GM23338 (cell line): ENCODE data around the gene DOCK1. TPM values are rescaled to one million over a fixed set of nuclear protein-coding genes. Genes with fewer than 3 reads are reported as not detected.

Source experiments
- ATAC-seq: fragments of 200-7000 bp; cut with Tn5 transposase; 3 replicates; pipeline ENCODE4 v1.9.1; 2020
- DNase-seq: peaks from one replicate; pipeline ENCODE4 v3.0.0-alpha.2; 2015; ENCODE audit warnings: low spot score
- H2AFZ ChIP-seq: fragments of 200-600 bp; sonication (generic); 2 replicates; pipeline ENCODE4 v1.8.0; 2016; ENCODE audit warnings: antibody characterized with exemption, mild to moderate bottlenecking, moderate library complexity
- H3F3A ChIP-seq: fragments of 200-600 bp; sonication (generic); replicated peaks from 2 replicates; pipeline ENCODE4 v1.8.0; 2017; ENCODE audit warnings: antibody characterized with exemption, mixed run types, low read depth
- H3K27ac ChIP-seq: fragments of 200-600 bp; sonication (generic); 2 replicates; pipeline ENCODE4 v1.6.1; 2016; ENCODE audit warnings: low read depth
- H3K27me3 ChIP-seq: fragments of 200-600 bp; sonication (generic); 2 replicates; pipeline ENCODE4 v1.8.0; 2016; ENCODE audit warnings: mild to moderate bottlenecking, mixed run types, moderate library complexity; ENCODE audit not compliant: insufficient read depth
- H3K36me3 ChIP-seq: fragments of 200-600 bp; sonication (generic); 2 replicates; pipeline ENCODE4 v1.8.0; 2016; ENCODE audit warnings: mild to moderate bottlenecking; ENCODE audit not compliant: insufficient read depth
- H3K4me1 ChIP-seq: fragments of 200-600 bp; sonication (generic); 2 replicates; pipeline ENCODE4 v1.8.0; 2016; ENCODE audit warnings: mild to moderate bottlenecking, moderate library complexity; ENCODE audit not compliant: insufficient read depth
- H3K4me2 ChIP-seq: fragments of 200-600 bp; sonication (generic); 2 replicates; pipeline ENCODE4 v1.7.1; 2017; ENCODE audit warnings: mixed run types
- H3K4me3 ChIP-seq: fragments of 200-600 bp; sonication (generic); 2 replicates; pipeline ENCODE4 v1.6.1; 2016; ENCODE audit warnings: mixed run types
- H3K79me2 ChIP-seq: fragments of 200-600 bp; sonication (generic); replicated peaks from 2 replicates; pipeline ENCODE4 v1.8.0; 2017; ENCODE audit warnings: mild to moderate bottlenecking; ENCODE audit not compliant: insufficient read depth
- H3K9me2 ChIP-seq: fragments of 200-600 bp; sonication (generic); 2 replicates; pipeline ENCODE4 v1.8.0; 2017; ENCODE audit not compliant: insufficient read depth
- H4K20me1 ChIP-seq: fragments of 200-600 bp; sonication (generic); replicated peaks from 2 replicates; pipeline ENCODE4 v1.8.0; 2017; ENCODE audit warnings: mild to moderate bottlenecking; ENCODE audit not compliant: insufficient read depth
- H3K27ac Mint-ChIP-seq: 2 replicates; pipeline ENCODE4 v1.8.0; 2020; ENCODE audit warnings: inconsistent platforms, mild to moderate bottlenecking, moderate library complexity, mixed read lengths
- H3K27me3 Mint-ChIP-seq: 3 replicates; pipeline ENCODE4 v1.8.0; 2022; ENCODE audit warnings: low read depth, mild to moderate bottlenecking, moderate library complexity, mixed read lengths, inconsistent platforms; ENCODE audit not compliant: insufficient read depth, poor library complexity
- H3K36me3 Mint-ChIP-seq: 3 replicates; pipeline ENCODE4 v1.8.0; 2021; ENCODE audit warnings: low read depth, mild to moderate bottlenecking, inconsistent platforms, moderate library complexity, mixed read lengths
- H3K4me1 Mint-ChIP-seq: 3 replicates; pipeline ENCODE4 v1.8.0; 2020; ENCODE audit warnings: mild to moderate bottlenecking, inconsistent platforms, mixed read lengths
- H3K4me3 Mint-ChIP-seq: 3 replicates; pipeline ENCODE4 v1.8.0; 2021; ENCODE audit warnings: moderate library complexity, mild to moderate bottlenecking, inconsistent platforms, mixed read lengths
- H3K9me3 Mint-ChIP-seq: 3 replicates; pipeline ENCODE4 v1.8.0; 2020; ENCODE audit warnings: moderate library complexity, mild to moderate bottlenecking, inconsistent platforms, mixed read lengths
- CREB1 ChIP-seq: fragments of 250-450 bp; sonication (Bioruptor Pico); IDR thresholded peaks from 2 replicates; pipeline ENCODE4 v1.5.0; 2020; ENCODE audit warnings: low read depth, mild to moderate bottlenecking, moderate library complexity
- EZH2 ChIP-seq: fragments of 200-600 bp; sonication (generic); IDR thresholded peaks from one replicate; pipeline ENCODE4 v1.8.0; 2017; ENCODE audit warnings: antibody characterized with exemption, mild to moderate bottlenecking, low read depth; ENCODE audit not compliant: unreplicated experiment
- EZH2phosphoT487 ChIP-seq: fragments of 200-600 bp; sonication (generic); IDR thresholded peaks from one replicate; pipeline ENCODE4 v1.8.1; 2018; ENCODE audit warnings: antibody characterized with exemption; ENCODE audit not compliant: unreplicated experiment
- JUNB ChIP-seq: IDR thresholded peaks from one replicate; pipeline ENCODE4 v1.6.1; 2016; ENCODE audit warnings: antibody characterized with exemption; ENCODE audit not compliant: unreplicated experiment
- NANOG ChIP-seq: IDR thresholded peaks from 2 replicates; pipeline ENCODE4 v1.6.1; 2016; ENCODE audit warnings: antibody characterized with exemption, borderline replicate concordance
- POLR2AphosphoS5 ChIP-seq: IDR thresholded peaks from 2 replicates; pipeline ENCODE4 v1.6.1; 2016; ENCODE audit warnings: antibody characterized with exemption, low read depth
- REST ChIP-seq: IDR thresholded peaks from one replicate; pipeline ENCODE4 v1.6.1; 2018; ENCODE audit warnings: antibody characterized with exemption; ENCODE audit not compliant: unreplicated experiment
- STAT1 ChIP-seq: IDR thresholded peaks from one replicate; pipeline ENCODE4 v1.6.1; 2016; ENCODE audit warnings: antibody characterized with exemption; ENCODE audit not compliant: unreplicated experiment
- ZNF114 ChIP-seq: fragments of 250-450 bp; sonication (Bioruptor Pico); IDR thresholded peaks from 2 replicates; pipeline ENCODE4 v1.5.0; 2020; ENCODE audit warnings: mild to moderate bottlenecking, moderate library complexity
- ZNF331 ChIP-seq: fragments of 250-450 bp; sonication (Bioruptor Pico); IDR thresholded peaks from 2 replicates; pipeline ENCODE4 v1.5.0; 2020; ENCODE audit warnings: low read depth, mild to moderate bottlenecking, moderate library complexity
- polyA plus RNA-seq: library from polyadenylated mRNA; unstranded; fragments of >200 nt; fragmentation: Nextera tagmentation; extraction: Ambion mirVana; gene quantifications from 2 replicates; pipeline ENCODE4 v1.2.1, GENCODE V29; 2016
- total RNA-seq: library from RNA; depleted of rRNA; stranded (reverse); fragments of >200 nt; shearing (Covaris generic); gene quantifications from 2 replicates; pipeline ENCODE4 v1.2.3, GENCODE V29; 2014
- TF ChIP-seq, protein P1 (sequence below): IDR thresholded peaks from 2 replicates; pipeline ENCODE4 v1.6.1; 2016; ENCODE audit warnings: antibody characterized with exemption
- TF ChIP-seq, protein P2 (sequence below): fragments of 250-450 bp; sonication (Bioruptor Pico); IDR thresholded peaks from 2 replicates; pipeline ENCODE4 v1.5.0; 2020; ENCODE audit warnings: mild to moderate bottlenecking, moderate library complexity

The DOCK1 gene
- total and polyA plus RNA-seq, 2 experiments from 2014 or later, result 13.2 to 55.3 TPM

DNA sequence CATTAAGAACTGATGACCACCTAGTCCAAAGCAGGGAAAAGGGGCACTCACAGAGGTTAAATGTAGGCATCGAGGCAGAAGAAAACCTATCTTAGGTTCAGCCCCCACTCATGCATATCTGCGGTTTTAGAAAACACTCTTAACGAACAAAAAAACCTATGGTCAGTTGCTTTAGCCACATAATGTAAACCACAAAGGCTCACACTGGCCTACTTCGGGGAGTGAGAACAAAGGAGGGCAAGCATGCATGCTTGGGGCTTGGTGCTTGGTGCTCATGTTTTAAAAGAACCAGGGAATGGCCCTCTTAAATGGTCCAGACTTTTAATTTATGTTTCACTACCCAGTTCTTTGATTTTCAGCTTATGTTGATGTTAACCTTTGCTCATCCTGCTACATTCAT is 276.9 kb downstream of the DOCK1 start (continued):
- TF ChIP-seq REST (no peak), JUNB (no peak), ZNF114 (CRISPR knock-in tag) (no peak), CREB1 (CRISPR knock-in tag) (no peak)

DNA sequence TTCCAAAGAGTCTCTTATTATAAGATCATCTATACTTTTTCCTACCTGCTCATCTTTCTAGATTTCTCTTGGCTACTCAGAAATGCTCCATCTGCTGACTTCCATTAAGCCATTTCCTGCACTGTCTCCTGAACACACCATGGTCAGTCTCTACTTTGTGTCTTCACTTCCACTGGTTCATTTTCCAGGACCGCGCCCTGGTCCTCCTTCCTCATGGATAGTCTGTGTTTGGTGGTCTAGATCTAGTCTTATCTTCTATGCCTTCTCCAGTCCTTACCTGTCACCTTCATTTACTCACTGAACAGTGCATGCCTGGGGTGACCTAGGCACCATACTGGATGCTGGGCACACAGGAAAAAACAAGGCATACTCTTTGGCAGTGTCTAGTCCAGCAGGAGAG is 279.4 kb downstream of the DOCK1 start:
- no peaks in the 10 kb centered on the region for H3K9me3 Mint-ChIP-seq
- Histone ChIP-seq H3F3A (no peaks in the 10 kb centered on the region), H3K4me2 (no peak overlapping the region), H3K4me1 (no peaks in the 10 kb centered on the region), H3K27ac (no peak overlapping the region), H3K4me3 (no peak overlapping the region), H3K27me3 (no peaks in the 10 kb centered on the region), H3K9me2 (peaks cover 11% of the 10 kb centered on the region; the same call in 1 of the 2 replicates), H2AFZ (no peak overlapping the region), H4K20me1 (no peaks in the 10 kb centered on the region; the same call in 1 of the 2 replicates), H3K36me3 (no peaks in the 10 kb centered on the region), H3K79me2 (no peaks in the 10 kb centered on the region)
- peaks cover 2% of the 10 kb centered on the region; the same call in 2 of the 3 replicates for H3K36me3 Mint-ChIP-seq
- no peak for DNase-seq
- H3K27ac Mint-ChIP-seq, result no peak overlapping the region
- peaks cover 4% of the 10 kb centered on the region for H3K4me1 Mint-ChIP-seq
- TF ChIP-seq STAT1, result no peak
- no peak for TF ChIP-seq POLR2AphosphoS5
- TF ChIP-seq ZNF114 (CRISPR knock-in tag), result no peak
- TF ChIP-seq, protein P1, sequence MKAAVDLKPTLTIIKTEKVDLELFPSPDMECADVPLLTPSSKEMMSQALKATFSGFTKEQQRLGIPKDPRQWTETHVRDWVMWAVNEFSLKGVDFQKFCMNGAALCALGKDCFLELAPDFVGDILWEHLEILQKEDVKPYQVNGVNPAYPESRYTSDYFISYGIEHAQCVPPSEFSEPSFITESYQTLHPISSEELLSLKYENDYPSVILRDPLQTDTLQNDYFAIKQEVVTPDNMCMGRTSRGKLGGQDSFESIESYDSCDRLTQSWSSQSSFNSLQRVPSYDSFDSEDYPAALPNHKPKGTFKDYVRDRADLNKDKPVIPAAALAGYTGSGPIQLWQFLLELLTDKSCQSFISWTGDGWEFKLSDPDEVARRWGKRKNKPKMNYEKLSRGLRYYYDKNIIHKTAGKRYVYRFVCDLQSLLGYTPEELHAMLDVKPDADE, result no peak
- TF ChIP-seq CREB1 (CRISPR knock-in tag), result no peak
- TF ChIP-seq, protein P2, sequence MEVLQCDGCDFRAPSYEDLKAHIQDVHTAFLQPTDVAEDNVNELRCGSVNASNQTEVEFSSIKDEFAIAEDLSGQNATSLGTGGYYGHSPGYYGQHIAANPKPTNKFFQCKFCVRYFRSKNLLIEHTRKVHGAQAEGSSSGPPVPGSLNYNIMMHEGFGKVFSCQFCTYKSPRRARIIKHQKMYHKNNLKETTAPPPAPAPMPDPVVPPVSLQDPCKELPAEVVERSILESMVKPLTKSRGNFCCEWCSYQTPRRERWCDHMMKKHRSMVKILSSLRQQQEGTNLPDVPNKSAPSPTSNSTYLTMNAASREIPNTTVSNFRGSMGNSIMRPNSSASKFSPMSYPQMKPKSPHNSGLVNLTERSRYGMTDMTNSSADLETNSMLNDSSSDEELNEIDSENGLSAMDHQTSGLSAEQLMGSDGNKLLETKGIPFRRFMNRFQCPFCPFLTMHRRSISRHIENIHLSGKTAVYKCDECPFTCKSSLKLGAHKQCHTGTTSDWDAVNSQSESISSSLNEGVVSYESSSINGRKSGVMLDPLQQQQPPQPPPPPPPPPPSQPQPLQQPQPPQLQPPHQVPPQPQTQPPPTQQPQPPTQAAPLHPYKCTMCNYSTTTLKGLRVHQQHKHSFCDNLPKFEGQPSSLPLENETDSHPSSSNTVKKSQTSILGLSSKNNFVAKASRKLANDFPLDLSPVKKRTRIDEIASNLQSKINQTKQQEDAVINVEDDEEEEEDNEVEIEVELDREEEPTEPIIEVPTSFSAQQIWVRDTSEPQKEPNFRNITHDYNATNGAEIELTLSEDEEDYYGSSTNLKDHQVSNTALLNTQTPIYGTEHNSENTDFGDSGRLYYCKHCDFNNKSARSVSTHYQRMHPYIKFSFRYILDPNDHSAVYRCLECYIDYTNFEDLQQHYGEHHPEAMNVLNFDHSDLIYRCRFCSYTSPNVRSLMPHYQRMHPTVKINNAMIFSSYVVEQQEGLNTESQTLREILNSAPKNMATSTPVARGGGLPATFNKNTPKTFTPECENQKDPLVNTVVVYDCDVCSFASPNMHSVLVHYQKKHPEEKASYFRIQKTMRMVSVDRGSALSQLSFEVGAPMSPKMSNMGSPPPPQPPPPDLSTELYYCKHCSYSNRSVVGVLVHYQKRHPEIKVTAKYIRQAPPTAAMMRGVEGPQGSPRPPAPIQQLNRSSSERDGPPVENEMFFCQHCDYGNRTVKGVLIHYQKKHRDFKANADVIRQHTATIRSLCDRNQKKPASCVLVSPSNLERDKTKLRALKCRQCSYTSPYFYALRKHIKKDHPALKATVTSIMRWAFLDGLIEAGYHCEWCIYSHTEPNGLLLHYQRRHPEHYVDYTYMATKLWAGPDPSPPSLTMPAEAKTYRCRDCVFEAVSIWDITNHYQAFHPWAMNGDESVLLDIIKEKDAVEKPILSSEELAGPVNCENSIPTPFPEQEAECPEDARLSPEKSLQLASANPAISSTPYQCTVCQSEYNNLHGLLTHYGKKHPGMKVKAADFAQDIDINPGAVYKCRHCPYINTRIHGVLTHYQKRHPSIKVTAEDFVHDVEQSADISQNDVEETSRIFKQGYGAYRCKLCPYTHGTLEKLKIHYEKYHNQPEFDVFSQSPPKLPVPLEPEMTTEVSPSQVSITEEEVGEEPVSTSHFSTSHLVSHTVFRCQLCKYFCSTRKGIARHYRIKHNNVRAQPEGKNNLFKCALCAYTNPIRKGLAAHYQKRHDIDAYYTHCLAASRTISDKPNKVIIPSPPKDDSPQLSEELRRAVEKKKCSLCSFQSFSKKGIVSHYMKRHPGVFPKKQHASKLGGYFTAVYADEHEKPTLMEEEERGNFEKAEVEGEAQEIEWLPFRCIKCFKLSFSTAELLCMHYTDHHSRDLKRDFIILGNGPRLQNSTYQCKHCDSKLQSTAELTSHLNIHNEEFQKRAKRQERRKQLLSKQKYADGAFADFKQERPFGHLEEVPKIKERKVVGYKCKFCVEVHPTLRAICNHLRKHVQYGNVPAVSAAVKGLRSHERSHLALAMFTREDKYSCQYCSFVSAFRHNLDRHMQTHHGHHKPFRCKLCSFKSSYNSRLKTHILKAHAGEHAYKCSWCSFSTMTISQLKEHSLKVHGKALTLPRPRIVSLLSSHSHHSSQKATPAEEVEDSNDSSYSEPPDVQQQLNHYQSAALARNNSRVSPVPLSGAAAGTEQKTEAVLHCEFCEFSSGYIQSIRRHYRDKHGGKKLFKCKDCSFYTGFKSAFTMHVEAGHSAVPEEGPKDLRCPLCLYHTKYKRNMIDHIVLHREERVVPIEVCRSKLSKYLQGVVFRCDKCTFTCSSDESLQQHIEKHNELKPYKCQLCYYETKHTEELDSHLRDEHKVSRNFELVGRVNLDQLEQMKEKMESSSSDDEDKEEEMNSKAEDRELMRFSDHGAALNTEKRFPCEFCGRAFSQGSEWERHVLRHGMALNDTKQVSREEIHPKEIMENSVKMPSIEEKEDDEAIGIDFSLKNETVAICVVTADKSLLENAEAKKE (CRISPR knock-in tag), result no peak
- no peak for TF ChIP-seq EZH2phosphoT487
- no peak for TF ChIP-seq JUNB
- no peak for TF ChIP-seq ZNF331 (CRISPR knock-in tag)
- no peak for TF ChIP-seq EZH2
- TF ChIP-seq NANOG, result no peak
- peaks cover 4% of the 10 kb centered on the region for H3K27me3 Mint-ChIP-seq
- ATAC-seq, result no peak
- H3K4me3 Mint-ChIP-seq, result no peak overlapping the region
